MM.1S (cell line): ENCODE data around the gene NSUN7.

Experiments
- EZH2phosphoT487 ChIP-seq: fragments of 300-600 bp; sonication (generic); IDR thresholded peaks from 2 replicates; pipeline ENCODE4 v1.6.1; 2018; ENCODE audit warnings: antibody characterized with exemption, low read length
- TF ChIP-seq, protein P1 (sequence below): fragments of 300-600 bp; sonication (generic); IDR thresholded peaks from 2 replicates; pipeline ENCODE4 v1.5.1; 2016; ENCODE audit warnings: antibody characterized with exemption, low read length, mixed read lengths

DNA sequence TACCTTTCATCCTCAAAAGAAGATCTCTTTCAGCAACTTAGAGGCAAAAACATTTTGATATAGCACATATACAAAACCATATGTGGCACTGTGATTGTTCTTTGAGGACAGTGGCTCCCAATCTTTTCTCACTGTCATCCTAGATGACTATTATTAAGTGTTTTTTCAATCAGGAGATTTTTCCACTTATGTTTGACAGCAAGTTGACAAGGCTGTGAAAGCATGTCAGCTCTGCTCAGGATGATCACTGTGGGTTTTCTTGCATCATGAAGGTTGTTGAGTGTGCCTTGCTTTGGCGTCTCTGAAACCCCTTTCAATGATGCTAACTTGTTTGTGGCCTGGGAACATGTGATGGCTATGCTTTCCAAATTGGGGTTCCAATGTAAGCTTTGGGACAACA is 20.2 kb upstream of the NSUN7 start:
- TF ChIP-seq, protein P1, sequence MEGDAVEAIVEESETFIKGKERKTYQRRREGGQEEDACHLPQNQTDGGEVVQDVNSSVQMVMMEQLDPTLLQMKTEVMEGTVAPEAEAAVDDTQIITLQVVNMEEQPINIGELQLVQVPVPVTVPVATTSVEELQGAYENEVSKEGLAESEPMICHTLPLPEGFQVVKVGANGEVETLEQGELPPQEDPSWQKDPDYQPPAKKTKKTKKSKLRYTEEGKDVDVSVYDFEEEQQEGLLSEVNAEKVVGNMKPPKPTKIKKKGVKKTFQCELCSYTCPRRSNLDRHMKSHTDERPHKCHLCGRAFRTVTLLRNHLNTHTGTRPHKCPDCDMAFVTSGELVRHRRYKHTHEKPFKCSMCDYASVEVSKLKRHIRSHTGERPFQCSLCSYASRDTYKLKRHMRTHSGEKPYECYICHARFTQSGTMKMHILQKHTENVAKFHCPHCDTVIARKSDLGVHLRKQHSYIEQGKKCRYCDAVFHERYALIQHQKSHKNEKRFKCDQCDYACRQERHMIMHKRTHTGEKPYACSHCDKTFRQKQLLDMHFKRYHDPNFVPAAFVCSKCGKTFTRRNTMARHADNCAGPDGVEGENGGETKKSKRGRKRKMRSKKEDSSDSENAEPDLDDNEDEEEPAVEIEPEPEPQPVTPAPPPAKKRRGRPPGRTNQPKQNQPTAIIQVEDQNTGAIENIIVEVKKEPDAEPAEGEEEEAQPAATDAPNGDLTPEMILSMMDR: no peak
- no peak for TF ChIP-seq EZH2phosphoT487
